Measurements from ENCODE around the gene PDE2A. TPM values are rescaled to one million over a fixed set of nuclear protein-coding genes. Genes with fewer than 3 reads are reported as not detected.

The PDE2A gene
- total RNA-seq, 1 experiment from 2014 or later = 1.1 TPM

GRCh38 chr11:72618803-72619202 is 55.4 kb downstream of the PDE2A start:
- intact Hi-C loops (cut with micrococcal nuclease; ENCODE audit: unreplicated experiment) = no loop called here
- Mint-ChIP-seq H3K27ac (ENCODE audit: unreplicated experiment) (no peak overlapping the region), H3K4me3 (ENCODE audit: low read depth, unreplicated experiment) (no peak overlapping the region), H3K4me1 (ENCODE audit: low read depth, unreplicated experiment) (no peaks in the 10 kb centered on the region), H3K27me3 (ENCODE audit: unreplicated experiment) (peaks cover 97% of the 10 kb centered on the region), H3K36me3 (ENCODE audit: insufficient read depth, unreplicated experiment) (no peaks in the 10 kb centered on the region), H3K9me3 (ENCODE audit: low read depth, unreplicated experiment) (no peaks in the 10 kb centered on the region)
- DNase-seq = no peak
- CTCF ChIA-PET = no interaction called here
- no peak for TF ChIP-seq CTCF (IDR thresholded peaks at IDR 0.05; ENCODE audit: unreplicated experiment)
- BruUV-seq (replicated peaks) = no TSS peak

GRCh38 chr11:72617080-72617762 is 57.0 kb downstream of the PDE2A start:
- Mint-ChIP-seq H3K4me3 (ENCODE audit: low read depth, unreplicated experiment) (no peak overlapping the region), H3K9me3 (ENCODE audit: low read depth, unreplicated experiment) (no peaks in the 10 kb centered on the region), H3K4me1 (ENCODE audit: low read depth, unreplicated experiment) (no peaks in the 10 kb centered on the region), H3K27ac (ENCODE audit: unreplicated experiment) (no peak overlapping the region), H3K27me3 (ENCODE audit: unreplicated experiment) (peaks cover 97% of the 10 kb centered on the region), H3K36me3 (ENCODE audit: insufficient read depth, unreplicated experiment) (no peaks in the 10 kb centered on the region)
- intact Hi-C loops (cut with micrococcal nuclease; ENCODE audit: unreplicated experiment) = no loop called here
- no peak for DNase-seq
- CTCF ChIA-PET = no interaction called here
- BruUV-seq (replicated peaks) = no TSS peak
- TF ChIP-seq CTCF (IDR thresholded peaks at IDR 0.05; ENCODE audit: unreplicated experiment) = no peak

DNA sequence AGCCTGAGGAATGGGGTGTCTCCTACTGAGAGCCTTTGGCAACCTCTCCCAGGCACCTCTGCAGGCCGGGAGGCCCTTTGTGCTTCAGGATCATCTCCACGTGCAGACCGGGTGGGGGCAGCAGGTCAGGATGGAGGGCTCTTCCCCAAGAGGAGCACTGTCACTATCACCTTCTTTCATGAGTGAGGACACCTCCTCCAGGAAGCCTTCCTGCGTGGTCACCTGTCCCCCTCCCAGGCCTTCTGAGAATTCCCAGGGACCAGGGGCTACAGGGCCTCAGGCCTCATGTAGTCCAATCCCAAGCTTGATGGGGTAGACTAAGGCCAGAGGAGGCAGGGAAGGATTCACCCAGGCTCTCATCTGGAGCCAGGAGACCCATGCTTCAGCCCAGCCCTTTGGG is 57.6 kb downstream of the PDE2A start:
- no peaks in the 10 kb centered on the region for H3K9me3 Mint-ChIP-seq (ENCODE audit: low read depth, unreplicated experiment)
- no TSS peak for BruUV-seq (replicated peaks)
- intact Hi-C loops (cut with micrococcal nuclease; ENCODE audit: unreplicated experiment) = no loop called here
- DNase-seq = no peak
- peaks cover 97% of the 10 kb centered on the region for H3K27me3 Mint-ChIP-seq (ENCODE audit: unreplicated experiment)
- no peaks in the 10 kb centered on the region for H3K4me1 Mint-ChIP-seq (ENCODE audit: low read depth, unreplicated experiment)
- H3K4me3 Mint-ChIP-seq (ENCODE audit: low read depth, unreplicated experiment) = no peak overlapping the region
- no peaks in the 10 kb centered on the region for H3K36me3 Mint-ChIP-seq (ENCODE audit: insufficient read depth, unreplicated experiment)
- CTCF ChIA-PET = no interaction called here
- H3K27ac Mint-ChIP-seq (ENCODE audit: unreplicated experiment) = no peak overlapping the region
- TF ChIP-seq CTCF (IDR thresholded peaks at IDR 0.05; ENCODE audit: unreplicated experiment) = no peak

DNA sequence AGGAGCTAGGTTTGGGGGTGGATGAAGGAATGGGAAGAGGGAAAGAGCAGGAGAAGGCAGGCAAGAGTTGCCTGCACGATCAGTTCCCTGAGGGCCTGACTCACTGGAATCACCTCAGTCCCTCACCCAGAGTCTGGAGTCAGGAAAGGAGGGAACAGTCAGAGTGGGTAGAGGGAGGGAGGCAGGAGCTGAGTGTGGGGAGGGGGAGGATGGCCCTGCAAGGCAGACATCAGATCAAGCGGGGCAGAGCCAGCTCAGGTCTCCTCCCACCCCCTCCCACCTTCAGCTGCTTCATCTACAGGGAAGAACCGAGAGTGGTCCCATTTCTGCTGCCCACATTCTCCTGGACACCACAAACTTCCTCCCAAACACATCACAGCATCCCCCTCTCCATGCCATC is 58.9 kb downstream of the PDE2A start:
- peaks cover 99% of the 10 kb centered on the region for H3K27me3 Mint-ChIP-seq (ENCODE audit: unreplicated experiment)
- H3K4me1 Mint-ChIP-seq (ENCODE audit: low read depth, unreplicated experiment) = no peaks in the 10 kb centered on the region
- no peak for DNase-seq
- no peaks in the 10 kb centered on the region for H3K36me3 Mint-ChIP-seq (ENCODE audit: insufficient read depth, unreplicated experiment)
- no peaks in the 10 kb centered on the region for H3K9me3 Mint-ChIP-seq (ENCODE audit: low read depth, unreplicated experiment)
- intact Hi-C loops (cut with micrococcal nuclease; ENCODE audit: unreplicated experiment) = no loop called here
- CTCF ChIA-PET = no interaction called here
- no peak overlapping the region for H3K4me3 Mint-ChIP-seq (ENCODE audit: low read depth, unreplicated experiment)
- no peak overlapping the region for H3K27ac Mint-ChIP-seq (ENCODE audit: unreplicated experiment)
- no TSS peak for BruUV-seq (replicated peaks)
- no peak for TF ChIP-seq CTCF (IDR thresholded peaks at IDR 0.05; ENCODE audit: unreplicated experiment)

All from Calu3 (cell line).